ENCODE data around the gene NUDT9.
"Not testable (repeated sequence)": the region's sequence is repeated elsewhere in the genome, so short reads cannot be mapped to it uniquely, and the experiment has no call there.

The NUDT9 gene, protein sequence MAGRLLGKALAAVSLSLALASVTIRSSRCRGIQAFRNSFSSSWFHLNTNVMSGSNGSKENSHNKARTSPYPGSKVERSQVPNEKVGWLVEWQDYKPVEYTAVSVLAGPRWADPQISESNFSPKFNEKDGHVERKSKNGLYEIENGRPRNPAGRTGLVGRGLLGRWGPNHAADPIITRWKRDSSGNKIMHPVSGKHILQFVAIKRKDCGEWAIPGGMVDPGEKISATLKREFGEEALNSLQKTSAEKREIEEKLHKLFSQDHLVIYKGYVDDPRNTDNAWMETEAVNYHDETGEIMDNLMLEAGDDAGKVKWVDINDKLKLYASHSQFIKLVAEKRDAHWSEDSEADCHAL

DNA sequence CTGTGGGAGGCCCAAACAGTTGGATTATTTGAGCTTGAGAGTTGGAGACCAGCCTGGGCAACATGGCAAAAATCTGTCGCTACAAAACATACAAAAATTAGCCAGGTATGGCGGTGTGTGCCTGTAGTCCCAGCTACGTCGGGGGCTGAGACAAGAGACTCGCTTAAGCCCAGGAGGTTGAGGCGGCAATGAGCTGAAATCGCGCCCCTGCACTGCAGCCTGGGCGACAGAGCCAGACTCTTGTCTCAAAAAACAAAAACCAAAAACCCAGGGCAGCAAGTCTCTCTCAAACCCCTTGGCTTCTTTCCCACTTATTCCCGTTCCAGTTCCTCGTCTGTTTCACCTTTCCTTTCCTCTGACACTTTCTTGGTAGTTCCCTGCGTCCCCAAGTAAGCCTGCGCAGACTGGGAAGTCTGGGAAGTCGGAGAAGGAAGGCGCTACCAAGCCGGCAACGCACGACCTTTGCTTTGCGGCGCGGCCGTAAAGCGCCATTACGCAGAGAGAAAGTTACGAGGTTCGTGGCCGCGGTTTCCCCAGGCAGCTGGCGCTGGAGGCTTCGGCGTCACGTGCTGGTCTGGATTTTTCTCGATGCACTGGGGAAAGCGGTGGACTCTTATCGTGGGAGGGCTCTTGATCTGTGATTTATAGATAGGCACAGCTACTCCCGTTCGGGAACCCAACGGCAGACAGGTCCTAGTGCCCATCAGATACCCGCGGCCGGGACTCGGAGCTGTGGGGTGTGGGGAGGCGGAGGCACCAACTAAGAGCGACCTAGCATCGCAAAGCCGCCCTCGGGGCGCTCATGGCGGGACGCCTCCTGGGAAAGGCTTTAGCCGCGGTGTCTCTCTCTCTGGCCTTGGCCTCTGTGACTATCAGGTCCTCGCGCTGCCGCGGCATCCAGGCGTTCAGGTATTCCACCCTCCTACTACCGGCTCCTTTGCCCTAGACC, at the start of gene NUDT9:
NUDT9 (plus strand) TSS at position 470 of the 949 bp plus-strand sequence; CDS start at position 803, 333 bp downstream.
- peak; percentile 99 for DNase-seq

DNA sequence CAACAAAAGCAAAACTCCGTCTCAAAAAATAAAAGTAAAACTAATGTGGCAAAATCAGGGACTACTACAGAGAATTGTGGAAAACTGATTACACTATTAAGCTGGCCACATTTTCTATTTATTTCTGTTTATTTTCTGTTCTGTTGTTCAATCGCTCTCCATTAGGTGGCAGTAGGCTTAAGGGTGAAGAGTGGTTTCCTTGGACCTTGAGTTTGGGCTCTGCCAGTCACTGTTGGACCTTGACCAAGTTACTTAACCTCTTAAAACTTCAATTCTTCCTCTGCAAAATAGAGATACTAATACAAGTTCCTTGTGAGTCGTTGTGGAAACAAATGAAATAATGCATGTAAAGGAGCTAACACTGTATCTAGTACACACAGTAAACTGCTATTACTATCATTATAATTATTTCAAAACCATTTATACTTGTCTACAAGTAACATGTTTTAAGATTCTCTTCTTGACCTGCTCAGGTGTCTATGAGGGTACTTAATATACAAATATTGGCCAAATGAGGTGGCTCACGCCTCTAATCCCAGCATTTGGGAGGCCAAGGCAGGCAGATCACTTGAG, 46.6 kb upstream of the NUDT9 start:
- DNase-seq, result no peak

DNA sequence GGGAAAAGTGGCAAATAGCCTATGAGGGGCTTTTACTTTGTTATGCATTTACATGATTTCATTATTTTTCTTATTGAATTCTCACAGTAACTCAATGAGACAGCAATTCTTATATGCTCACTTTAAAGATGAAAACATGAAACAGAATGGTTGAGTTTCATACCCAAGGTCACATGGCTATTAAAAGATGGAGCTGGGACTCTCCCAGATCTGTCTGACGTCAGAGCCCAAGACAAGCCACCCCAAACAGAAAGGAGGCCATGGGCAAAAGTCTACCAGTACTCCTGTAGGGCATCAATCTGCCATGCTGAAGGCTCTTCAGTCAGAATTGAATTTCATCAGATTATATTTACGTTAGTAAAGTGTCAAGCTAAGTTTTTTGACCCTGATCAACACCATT, 44.6 kb upstream of the NUDT9 start:
- DNase-seq, result no peak

DNA sequence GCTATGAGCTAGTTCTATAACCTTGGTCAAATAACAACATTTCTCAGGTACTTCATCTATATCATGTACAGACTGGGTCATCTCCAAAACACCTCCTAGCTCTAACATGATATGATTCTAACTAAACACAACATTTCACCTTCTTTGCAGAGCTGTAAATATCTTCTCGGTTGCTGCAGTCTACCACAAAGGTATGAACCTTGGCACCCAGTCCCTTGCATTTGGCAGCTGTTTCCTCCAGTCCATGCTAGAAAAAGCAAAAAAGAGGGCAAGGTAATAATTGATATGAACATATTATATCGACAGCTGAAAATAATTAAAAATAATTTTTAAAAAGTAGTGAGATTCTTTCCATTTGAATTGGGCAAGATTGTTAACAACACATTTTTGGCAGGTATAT, 40.3 kb upstream of the NUDT9 start:
- DNase-seq, result no peak

DNA sequence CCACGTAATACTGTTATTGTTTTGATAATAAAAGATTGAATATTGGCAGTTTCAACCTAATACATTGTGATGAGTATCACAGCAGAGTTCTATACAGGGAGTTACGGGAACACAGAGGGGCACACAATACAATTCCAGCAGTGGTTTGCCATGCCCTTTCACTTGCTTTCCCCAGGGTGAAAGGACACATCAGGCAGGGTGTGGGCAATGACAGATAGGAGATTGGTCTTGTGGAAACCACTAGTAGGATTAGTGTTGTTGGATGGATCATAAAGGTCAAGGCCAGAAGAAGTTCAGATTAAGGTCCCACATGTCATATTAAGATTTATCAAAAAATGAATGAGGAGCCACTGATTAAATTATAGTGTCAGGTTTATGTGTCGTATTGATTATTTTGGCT, 39.4 kb upstream of the NUDT9 start:
- DNase-seq, result no peak

DNA sequence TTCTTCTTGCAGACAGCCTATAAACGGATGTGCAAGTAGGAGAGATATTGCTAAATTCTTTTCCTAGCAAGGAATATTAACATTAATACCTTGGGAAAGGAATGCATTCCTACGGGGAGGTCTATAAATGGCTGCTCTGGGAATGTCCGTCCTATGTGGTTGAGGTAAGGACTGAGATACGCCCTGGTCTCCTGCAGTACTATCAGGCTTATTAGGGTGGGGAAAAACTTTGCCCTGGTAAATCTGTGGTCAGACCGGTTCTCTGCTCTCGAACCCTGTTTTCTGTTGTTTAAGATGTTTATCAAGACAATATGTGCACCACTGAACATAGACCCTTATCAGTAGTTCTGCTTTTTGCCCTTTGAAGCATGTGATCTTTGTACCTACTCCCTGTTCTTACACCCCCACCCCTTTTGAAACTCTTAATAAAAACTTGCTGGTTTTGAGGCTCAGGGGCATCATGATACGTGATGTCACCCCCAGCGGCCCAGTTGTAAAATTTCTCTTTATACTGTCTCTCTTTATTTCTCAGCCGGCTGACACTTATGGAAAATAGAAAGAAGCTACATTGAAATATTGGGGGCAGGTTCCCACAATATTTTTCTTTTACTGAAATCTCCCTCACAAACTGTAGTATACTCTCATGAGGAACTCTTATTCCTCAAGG, 37.8 kb upstream of the NUDT9 start:
- DNase-seq, result not testable (repeated sequence)

DNA sequence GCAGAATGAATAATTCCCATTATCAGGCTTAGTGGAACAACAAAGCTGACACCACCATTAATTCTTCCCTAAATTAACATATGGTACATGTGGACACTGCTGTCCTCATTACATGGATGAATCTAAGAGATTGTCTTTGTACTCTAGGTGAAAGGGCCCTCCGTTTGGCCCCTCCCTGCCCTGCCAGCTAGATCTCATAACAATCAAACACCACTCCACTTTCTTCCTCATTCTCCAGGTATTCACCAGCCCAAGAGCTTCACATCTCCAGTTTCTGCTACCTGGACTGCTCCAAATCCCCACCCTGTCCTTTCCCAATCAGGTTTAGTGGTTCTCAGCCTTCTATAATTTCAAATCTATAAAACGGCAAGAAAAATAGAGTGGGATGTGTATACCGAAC, 35.1 kb upstream of the NUDT9 start:
- no peak for DNase-seq

DNA sequence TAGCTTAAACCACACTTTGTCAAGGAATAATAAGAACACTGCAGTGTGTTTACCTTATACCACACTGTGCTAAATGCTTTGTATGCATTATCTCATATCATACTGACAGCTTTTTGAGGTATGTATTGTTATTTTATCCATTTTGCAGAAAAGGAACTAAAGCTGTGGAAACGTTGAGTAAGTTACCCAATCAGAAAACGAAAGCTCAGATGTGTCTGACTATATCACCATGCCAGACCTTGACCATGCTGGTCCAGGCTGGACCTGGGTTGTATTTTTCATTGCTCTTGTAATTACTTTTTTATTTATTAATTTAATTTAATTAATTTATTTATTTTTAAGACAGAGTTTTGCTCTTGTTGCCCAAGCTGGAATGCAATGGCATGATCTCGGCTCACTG, 33.5 kb upstream of the NUDT9 start:
- no peak for DNase-seq

DNA sequence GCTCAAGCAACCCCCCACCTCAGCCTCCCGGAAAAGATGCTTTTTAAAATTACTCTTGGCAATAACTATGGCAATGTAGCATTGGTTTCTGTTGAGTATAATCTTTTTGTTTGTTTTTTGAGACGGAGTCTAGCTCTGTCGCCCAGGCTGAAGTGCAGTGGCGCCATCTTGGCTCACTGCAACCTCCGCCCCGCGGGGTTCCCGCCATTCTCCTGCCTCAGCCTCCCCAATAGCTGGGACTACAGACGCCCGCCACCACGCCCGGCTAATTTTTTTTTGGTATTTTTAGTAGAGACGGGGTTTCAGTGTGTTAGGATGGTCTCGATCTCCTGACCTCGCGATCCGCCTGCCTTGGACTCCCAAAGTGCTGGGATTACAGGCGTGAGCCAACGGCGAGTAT, 32.3 kb upstream of the NUDT9 start:
- DNase-seq, result not testable (repeated sequence)

DNA sequence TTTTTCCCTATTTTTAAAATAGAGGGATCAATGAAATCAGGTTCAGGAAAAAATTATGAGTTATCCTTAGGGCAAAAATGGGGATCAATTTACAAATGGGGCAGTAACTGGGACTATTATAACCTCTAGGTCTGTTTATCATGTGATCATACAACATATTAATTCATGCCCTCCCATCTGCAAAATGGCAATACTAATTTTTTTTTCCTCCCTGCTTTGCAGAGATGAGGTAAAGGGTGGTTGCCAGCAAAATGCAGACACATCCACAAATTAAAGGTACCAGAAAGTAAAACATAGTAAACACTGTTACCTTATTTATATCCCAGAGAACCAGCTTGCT, 31.9 kb upstream of the NUDT9 start:
- no peak for DNase-seq

DNA sequence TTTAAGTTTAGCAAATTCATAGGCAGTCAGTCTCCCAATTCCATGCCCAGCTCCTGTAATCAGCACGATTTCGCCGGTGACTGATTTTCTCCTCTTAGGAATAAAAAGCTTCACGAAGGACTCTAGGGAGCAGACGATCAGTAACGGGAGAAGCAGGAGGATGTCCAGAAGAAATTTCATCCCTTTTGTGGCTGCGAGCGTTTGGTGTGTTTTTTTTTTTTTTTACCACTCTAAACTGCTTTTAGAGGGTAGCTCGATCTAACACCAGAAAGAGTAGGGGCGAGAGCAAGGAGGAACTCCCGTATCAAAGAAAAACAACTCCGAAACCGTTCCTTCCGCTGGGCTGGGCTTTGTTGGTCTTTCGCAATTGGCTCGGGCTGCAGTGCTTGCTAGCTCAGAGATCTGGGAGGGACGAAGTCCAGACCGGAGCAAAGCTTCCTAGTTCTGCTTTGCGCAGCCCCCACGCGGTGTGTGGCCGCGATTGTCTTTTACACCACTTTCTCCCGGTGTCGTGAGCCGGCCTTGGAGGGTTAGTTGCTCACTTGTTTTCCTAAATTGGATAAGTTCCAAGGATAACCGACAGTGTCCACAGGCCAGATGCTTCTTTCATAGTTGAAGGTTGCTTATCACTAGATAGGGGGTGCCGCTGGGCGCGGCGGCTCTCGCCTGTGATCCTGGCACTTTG, 31.3 kb upstream of the NUDT9 start, which contains the start of gene HSD17B11:
HSD17B11 (minus strand) TSS at position 298 of the 685 bp plus-strand sequence; CDS start at position 180, 118 bp downstream.
- DNase-seq, result peak; percentile 93

DNA sequence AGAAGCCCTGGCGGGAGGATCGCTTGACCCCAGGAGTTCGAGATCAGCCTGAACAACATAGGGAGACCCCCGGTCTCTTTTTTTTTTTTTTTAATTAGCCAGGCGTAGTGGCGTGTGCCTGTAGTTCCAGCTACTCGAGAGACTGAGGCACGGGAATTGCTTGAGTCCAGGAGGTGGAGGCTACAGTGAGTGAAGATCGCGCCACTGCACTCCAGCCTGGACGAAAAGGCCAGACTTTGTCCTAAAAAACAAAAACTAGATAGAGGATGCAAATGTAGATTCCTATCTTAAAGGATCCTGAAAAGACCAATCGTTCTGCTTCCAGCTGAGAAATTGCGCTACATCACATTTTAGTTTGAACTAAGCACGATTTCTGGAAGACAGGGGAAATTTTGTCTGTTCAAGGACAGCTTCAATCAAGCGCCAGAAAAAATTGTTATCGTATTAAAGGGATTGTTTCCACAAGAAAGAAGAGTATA, 30.8 kb upstream of the NUDT9 start:
- DNase-seq, result no peak

DNA sequence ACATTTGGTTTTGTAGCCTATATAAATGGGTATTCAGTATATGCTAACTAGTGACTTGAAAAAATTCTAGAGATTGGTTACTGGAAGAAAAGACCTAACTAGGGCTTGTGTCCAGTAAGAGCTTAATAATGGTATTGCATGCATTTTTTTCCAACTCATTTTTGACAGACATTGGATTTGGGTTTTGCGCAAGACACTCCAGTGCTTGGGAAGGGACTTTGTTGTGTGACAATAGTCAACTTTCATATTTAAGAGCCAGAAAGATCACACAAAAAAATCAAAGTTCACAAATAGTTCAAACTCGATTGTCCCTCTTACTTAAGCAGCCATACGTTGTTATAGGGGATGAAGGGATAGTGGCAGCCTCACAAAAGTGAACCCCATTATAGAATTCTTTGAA, 30.2 kb upstream of the NUDT9 start:
- DNase-seq, result no peak

DNA sequence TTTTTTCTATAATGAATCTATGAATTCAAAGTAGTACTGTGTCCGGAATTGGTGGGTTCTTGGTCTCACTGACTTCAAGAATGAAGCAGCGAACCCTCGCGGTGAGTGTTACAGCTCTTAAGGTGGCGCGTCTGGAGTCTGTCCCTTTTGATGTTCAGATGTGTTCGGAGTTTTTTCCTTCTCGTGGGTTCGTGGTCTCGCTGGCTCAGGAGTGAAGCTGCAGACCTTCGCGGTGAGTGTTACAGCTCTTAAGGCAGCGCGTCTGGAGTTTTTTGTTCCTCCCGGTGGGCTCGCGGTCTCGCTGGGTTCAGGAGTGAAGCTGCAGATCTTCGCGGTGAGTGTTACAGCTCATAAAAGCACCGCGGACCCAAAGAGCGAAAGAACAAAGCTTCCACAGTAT, 27.3 kb upstream of the NUDT9 start:
- DNase-seq, result not testable (repeated sequence)

DNA sequence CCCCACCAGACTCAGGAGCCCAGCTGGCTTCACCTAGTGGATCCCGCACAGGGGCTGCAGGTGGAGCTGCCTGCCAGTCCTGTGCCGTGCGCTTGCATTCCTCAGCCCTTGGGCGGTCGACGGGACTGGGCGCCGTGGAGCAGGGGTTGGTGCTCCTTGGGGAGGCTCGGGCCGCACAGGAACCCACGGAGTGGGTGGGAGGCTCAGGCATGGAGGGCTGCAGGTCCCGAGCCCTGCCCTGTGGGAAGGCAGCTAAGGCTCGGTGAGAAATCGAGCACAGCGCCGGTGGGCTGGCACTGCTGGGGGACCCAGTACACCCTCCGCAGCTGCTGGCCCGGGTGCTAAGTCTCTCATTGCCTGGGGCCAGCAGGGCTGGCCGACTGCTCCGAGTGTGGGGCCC, 26.5 kb upstream of the NUDT9 start:
- not testable (repeated sequence) for DNase-seq

DNA sequence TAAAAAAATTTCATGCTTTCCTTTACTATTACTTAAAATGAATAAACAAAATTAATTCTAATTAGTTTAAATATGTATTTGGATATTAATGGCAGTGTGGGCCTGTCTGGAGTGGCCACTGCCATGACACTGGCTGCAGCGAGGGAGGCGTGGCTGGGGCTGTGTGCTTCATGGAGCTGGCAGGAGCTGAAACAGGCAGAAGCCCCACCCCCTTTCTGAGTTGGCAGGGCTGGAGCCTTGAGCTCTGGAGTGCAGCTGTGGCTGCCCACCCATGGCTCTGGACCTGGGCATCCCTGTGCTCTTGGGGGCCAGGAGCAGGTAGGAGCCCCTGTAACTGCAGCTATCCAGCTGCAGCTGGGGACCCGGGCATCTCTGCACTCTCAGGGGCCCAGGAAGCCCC, 23.2 kb upstream of the NUDT9 start:
- no peak for DNase-seq

DNA sequence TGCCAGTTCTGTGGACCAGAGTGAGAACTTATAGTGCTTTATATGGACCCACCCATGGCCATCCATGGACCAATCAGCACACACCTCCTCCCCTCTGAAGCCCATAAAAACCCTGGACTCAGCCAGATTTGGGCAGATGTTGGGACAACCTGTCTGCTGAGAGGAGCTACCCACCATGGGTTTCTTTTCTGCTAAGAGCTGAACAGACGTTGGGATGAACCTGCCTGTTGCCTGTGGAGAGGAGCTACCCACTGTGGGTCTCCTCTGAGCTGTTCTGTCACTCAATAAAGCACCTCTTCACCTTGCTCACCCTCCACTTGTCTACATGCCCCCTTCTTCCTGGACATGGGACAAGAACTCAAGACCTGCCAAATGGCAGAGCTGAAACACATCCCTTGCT, 22.4 kb upstream of the NUDT9 start:
- no peak for DNase-seq

DNA sequence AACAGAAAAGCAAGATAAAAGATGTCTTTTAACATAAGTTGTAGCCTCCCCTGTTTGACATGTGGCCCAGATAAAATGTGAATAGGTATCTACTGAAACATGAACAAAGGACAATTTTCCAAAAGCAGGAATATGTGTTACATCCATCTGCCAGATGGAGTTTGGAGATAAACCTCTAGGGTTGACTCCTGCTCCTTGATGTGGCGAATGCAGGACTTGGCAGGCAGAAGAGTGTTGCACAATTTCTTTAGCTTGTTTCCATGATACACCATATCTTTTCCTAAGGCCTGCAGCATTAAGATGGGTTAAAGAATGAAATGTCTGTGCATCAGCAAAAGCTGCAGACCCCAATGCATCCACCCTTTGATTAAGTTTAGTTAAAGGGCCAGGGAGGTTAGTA, 18.6 kb upstream of the NUDT9 start:
- DNase-seq, result not testable (repeated sequence)

DNA sequence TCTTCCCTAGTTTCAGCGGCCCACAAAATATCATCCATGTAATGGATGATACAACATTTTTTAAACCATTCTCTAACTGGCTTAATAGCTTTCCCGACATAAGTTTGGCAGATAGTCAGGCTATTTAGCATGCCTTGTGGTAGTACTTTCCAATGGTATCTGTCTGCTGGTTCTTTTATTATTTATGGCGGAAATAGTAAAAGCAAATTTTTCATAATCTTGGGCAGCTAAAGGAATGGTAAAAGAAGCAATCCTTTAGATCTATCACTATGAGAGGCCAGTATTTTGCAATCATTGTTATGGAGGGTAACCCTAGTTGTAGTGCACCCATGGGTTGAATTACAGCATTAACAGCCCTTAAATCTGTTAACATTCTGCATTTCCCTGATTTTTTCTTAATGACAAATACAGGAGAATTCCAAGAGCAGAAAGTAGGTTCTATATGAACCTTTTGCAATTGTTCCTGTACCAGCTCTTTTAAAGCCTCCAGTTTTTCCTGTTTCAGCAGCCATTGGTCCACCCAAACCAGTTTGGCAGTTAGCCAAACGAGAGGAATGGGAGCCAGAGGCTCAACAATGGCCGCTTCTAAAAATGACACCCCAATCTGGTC, 17.1 kb upstream of the NUDT9 start:
- DNase-seq, result no peak

DNA sequence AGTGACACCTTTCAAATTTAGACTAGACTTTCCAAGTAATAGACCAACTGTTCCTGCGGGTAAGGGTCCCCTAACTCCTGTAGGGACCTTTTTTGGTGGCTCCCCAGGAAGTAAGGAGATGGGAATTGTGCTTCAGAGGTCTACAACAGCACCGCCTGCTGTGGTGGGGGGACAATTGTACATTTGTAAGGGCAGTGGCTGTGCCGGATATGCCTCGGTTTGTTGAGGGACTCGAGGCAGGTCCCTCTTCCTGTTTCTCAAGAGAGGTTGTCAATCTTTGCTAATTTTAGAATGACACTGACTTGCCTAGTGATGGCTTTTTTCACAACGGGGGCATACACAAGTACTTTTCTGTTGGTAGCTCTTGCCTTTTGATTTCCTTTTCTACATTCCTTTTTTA, 15.9 kb upstream of the NUDT9 start:
- DNase-seq, result no peak

DNA sequence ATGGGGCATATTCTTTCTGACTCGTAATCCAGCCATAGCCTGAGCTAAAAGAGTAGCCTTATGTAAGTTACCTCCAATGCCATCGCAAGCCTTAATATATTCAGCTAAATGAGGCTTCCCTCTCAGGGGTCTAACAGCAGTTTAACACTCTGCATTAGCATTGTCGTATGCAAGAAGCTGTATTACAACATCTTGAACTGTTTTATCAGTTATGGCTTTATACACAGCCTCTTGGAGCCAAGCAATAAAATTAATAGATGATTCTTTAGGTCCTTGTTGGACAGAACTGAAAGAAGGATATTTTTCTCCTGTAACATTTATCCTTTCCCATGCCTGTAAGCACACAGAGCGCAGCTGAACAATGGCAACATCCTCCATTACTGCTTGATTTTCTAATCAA, 15.5 kb upstream of the NUDT9 start:
- DNase-seq, result not testable (repeated sequence)

DNA sequence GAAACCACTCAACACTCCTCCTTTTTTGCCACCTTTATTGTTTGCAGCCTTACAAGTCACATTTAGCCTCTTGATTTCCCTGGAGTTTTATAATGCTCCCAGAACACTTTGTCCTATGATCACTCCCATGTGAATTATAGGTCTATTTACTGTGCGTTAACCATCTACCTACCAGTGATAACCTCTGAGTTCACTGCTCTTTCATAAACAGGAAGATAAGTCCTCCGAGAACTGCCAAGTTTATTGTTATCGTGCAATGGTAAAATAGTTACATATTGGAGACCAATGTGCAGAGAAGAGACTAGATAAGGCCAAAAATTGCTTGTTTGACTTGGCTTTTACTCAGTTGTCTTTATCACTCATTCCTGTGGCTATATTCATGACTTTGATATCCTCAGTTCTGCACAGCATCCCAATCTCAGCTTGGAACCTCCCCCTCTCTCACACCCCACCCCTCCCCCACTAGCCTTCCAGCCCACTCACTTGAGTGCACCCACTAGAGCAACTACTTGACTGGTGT, 12.9 kb upstream of the NUDT9 start:
- no peak for DNase-seq

Measured in retina (tissue), 1 donor.